ENCODE data around the gene STAC.

GRCh38 chr3:36591959-36592358 is 211.7 kb downstream of the STAC start:
- TF ChIP-seq CTCF (IDR thresholded peaks at IDR 0.05; ENCODE audit: low read depth, low read length) (peak; percentile 29), EZH2phosphoT487 (IDR thresholded peaks at IDR 0.05; ENCODE audit: low read depth) (no peak)
